AG09319 (cell line): ENCODE data around the gene SLC25A42.
A peak's percentile ranks its signal among the peaks of the same experiment; 100 is the strongest.

Source experiments
- DNase-seq: peaks from one replicate; pipeline ENCODE4 v3.0.0-alpha.2; 2010; ENCODE audit warnings: low read depth; ENCODE audit errors: extremely low read depth
- TF ChIP-seq, protein P1 (sequence below): IDR thresholded peaks from 2 replicates; pipeline ENCODE4 v1.5.1; 2011; ENCODE audit warnings: low read depth, mild to moderate bottlenecking, inconsistent platforms, low read length, moderate library complexity

SLC25A42 gene

DNA sequence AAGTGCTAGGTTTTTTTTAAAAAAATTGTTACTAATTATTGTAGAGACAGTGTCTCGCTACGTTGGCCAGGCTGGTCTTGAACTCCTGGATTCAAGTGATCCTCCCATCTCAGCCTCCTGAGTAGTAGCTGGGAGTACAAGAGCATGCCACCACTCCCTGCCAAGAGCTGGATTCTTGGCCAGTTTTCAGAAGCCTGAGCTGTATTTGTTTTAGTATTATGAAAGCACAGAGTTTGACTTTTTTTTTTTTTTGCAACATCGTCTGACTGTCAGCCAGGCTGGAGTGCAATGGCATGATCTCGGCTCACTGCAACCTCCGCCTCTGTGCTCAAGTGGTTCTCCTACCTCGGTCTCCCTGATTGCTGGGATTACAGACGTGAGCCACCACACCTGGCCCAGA, 23.4 kb upstream of the SLC25A42 start:
- DNase-seq, result peak; percentile 90

DNA sequence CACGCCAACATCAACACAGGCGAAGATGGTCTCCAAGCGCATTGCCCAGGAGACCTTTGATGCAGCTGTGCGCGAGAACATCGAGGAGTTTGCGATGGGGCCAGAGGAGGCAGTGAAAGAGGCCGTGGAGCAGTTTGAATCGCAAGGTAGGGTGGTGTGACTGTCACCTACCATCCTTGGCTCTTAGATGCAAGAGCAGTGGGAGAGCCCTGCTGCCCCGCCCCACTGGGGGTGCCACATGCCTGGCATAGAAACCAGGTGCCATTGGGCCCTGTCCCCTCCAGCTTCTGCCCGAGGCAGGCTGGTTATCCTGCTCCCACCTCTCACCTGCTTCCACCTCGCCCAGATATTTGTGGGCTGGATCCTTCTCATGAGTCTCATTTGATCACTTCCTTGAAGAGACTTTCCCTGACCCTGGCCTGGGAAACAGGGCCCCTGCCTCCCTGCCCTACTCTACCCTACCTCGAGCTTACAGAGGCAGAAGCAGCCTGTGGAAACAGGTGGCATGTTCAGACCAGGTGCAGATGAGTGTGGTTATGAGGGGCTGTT, 21.0 kb upstream of the SLC25A42 start:
- TF ChIP-seq, protein P1, sequence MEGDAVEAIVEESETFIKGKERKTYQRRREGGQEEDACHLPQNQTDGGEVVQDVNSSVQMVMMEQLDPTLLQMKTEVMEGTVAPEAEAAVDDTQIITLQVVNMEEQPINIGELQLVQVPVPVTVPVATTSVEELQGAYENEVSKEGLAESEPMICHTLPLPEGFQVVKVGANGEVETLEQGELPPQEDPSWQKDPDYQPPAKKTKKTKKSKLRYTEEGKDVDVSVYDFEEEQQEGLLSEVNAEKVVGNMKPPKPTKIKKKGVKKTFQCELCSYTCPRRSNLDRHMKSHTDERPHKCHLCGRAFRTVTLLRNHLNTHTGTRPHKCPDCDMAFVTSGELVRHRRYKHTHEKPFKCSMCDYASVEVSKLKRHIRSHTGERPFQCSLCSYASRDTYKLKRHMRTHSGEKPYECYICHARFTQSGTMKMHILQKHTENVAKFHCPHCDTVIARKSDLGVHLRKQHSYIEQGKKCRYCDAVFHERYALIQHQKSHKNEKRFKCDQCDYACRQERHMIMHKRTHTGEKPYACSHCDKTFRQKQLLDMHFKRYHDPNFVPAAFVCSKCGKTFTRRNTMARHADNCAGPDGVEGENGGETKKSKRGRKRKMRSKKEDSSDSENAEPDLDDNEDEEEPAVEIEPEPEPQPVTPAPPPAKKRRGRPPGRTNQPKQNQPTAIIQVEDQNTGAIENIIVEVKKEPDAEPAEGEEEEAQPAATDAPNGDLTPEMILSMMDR, result no peak
- no peak for DNase-seq

More for the DNA sequence above, 23.4 kb upstream of the SLC25A42 start:
- TF ChIP-seq, protein P1, result no peak

DNA sequence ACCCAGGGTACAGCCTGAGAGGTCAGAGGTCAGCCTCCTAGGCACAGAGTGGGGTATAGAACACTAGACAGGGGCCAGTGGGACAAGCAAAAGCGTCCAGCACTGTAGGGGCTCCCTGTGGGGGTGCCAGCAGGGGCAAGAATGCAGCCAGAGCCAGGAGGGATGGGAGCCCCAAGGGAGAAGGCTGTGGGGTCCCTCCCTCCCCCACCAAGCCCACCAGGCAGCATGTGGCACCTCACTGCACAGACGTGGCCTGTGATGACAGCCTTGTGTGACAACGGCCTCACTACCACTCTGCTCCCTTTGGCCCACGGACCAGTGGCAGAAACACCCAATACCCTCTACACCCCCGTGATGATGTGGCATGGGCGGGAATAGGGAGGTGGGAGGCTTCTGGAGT, 20.3 kb upstream of the SLC25A42 start:
- DNase-seq, result no peak
- TF ChIP-seq, protein P1, result no peak

DNA sequence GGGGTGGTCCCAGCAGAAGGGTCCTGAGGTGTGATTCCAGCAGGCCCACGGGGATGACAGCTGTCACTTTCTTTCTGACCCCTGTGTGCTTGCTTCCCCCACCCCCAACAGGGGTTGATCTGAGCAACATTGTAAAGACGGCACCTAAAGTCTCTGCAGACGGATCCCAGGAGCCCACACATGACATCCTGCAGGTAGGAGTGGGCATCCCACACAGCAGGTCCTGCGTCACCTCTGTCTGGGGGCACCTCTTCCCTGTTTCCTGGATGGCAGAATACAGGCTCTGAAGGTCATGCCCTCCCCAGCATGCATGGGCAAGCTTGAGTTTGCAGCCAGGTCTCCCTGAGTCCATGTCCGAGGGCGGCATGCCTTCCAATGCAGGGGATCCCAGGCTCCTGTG, 19.9 kb upstream of the SLC25A42 start:
- TF ChIP-seq, protein P1, result no peak
- DNase-seq, result no peak

DNA sequence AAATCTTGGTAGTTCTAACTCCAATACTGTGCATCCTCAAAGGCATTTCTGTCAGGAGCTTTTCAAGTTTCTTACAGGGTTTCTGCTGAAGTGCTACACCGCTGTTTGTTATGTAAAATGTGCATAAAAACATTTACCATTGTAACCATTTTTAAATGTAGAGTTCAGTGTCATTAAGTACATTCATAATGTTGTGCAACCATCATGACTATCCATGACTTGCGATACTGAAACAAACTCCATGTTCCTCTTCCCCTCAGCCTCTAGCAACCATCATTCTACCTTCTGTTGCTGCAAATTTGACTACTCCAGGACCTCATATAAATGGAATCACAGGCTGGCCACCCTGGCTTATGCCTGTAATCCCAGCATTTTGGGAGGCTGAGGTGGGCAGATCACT, 14.4 kb upstream of the SLC25A42 start:
- TF ChIP-seq, protein P1, result no peak
- DNase-seq, result no peak

DNA sequence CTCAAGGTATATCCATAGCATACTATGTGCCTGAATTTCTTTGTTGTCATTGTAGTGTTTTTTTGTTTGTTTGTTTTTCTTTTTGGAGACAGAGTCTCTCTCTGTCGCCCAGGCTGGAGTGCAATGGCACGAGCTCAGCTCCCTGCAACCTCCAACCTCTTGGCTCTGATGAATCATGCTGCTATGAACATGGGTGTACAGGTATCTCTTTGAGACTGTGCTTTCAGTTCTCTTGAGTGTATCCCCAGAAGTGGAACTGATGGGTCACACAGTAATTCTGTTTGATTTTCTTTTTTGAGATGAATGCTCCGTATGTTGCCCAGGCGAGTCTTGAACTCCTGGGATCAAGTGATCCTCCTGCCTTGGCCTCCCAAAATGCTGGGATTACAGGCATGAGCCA, 13.7 kb upstream of the SLC25A42 start:
- DNase-seq, result no peak

DNA sequence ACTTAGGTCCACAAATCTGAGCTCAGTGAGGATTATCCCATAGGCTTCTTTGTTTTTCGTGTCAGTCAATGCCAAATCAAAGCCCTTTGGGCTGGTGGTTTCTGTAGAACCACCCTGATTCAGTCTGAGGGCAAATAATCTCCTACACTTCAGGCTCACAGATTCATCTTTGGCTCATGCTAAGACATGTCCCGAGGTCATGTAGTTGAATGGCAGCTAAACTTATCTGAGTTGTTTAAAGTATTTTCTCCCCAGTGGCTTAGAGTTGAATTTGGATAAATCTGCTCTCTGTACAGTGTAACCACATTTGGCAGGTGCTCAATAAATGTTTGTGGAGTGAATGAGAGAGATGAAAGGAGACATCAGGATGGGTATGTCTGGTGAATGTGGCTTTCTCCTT, 13.1 kb upstream of the SLC25A42 start:
- no peak for DNase-seq
- TF ChIP-seq, protein P1, result no peak

More for the DNA sequence above, 13.7 kb upstream of the SLC25A42 start:
- TF ChIP-seq, protein P1, result no peak
